Gastroesophageal sphincter (tissue), 4 donors: ENCODE results near the gene PPOX. TPM values are rescaled to one million over a fixed set of nuclear protein-coding genes. Genes with fewer than 3 reads are reported as not detected.

ENCODE experiments used
- ATAC-seq: fragments of 150-250 bp; one replicate; pipeline ENCODE4 v1.9.1; 2016; ENCODE audit warnings: mild to moderate bottlenecking, moderate library complexity
- H3K27ac ChIP-seq, 4 donors: fragments of 200-600 bp; sonication (generic) in 3 of 4; 1 replicate in 3 of 4; 2 replicates in 1 of 4; pipeline ENCODE4 v1.5.1; 2016 to 2019
- H3K27me3 ChIP-seq: fragments of 200-600 bp; sonication (generic); one replicate; pipeline ENCODE4 v1.5.1; 2019
- H3K36me3 ChIP-seq, 2 donors: fragments of 200-600 bp; sonication (generic); one replicate each; pipeline ENCODE4 v1.5.1; 2019; ENCODE audit warnings: control low read depth in 1 of 2
- H3K4me1 ChIP-seq, 3 donors: fragments of 200-600 bp; sonication (generic); 1 replicate in 2 of 3; 2 replicates in 1 of 3; pipeline ENCODE4 v1.5.1; 2016 to 2019; ENCODE audit warnings: control low read depth in 2 of 3
- H3K4me3 ChIP-seq, 2 donors: fragments of 200-600 bp; sonication (generic); one replicate each; pipeline ENCODE4 v1.5.1; 2019; ENCODE audit warnings: mild to moderate bottlenecking in 1 of 2, moderate library complexity in 1 of 2
- H3K9me3 ChIP-seq, 3 donors: fragments of 200-600 bp; sonication (generic); one replicate each; pipeline ENCODE4 v1.5.1; 2017 to 2019; ENCODE audit warnings: control low read depth in 2 of 3
- EP300 ChIP-seq: sonication (generic); formaldehyde crosslinking; IDR thresholded peaks from one replicate; pipeline ENCODE4 v1.6.1; 2017; ENCODE audit warnings: antibody characterized with exemption, mild to moderate bottlenecking
- POLR2A ChIP-seq, 2 donors: fragments of 450-650 bp; IDR thresholded peaks; one replicate each; pipeline ENCODE4 v1.6.1; 2017; ENCODE audit warnings: antibody characterized with exemption in 2 of 2, mild to moderate bottlenecking in 2 of 2, moderate library complexity in 1 of 2
- POLR2AphosphoS5 ChIP-seq: sonication (generic); formaldehyde crosslinking; IDR thresholded peaks from one replicate; pipeline ENCODE4 v1.6.1; 2017; ENCODE audit warnings: antibody characterized with exemption
- WGBS, 2 donors: methylation state at CpG; one replicate each; pipeline ENCODE4 v1.1.5; 2018; ENCODE audit warnings: low coverage in 1 of 2; 5-methylcytosine and 5-hydroxymethylcytosine counted together
- total RNA-seq, 4 donors: library from RNA; depleted of rRNA; stranded (reverse); fragments of >200 nt; gene quantifications; one replicate each; pipeline ENCODE4 v1.1.0, GENCODE V29; 2016
- TF ChIP-seq, protein P1 (sequence below), 4 experiments: fragments of 200-600 bp in 2 of 4; fragments of 450-650 bp in 2 of 4; sonication (generic) in 1 of 4; IDR thresholded peaks; one replicate each; pipeline ENCODE4 v1.5.1; 2017 to 2019; ENCODE audit warnings: antibody characterized with exemption in 4 of 4, mild to moderate bottlenecking in 2 of 4, moderate library complexity in 2 of 4

The PPOX gene
- total RNA-seq, 4 donors from 2014 or later = 10.5 to 27.4 (median 17.6) TPM

DNA sequence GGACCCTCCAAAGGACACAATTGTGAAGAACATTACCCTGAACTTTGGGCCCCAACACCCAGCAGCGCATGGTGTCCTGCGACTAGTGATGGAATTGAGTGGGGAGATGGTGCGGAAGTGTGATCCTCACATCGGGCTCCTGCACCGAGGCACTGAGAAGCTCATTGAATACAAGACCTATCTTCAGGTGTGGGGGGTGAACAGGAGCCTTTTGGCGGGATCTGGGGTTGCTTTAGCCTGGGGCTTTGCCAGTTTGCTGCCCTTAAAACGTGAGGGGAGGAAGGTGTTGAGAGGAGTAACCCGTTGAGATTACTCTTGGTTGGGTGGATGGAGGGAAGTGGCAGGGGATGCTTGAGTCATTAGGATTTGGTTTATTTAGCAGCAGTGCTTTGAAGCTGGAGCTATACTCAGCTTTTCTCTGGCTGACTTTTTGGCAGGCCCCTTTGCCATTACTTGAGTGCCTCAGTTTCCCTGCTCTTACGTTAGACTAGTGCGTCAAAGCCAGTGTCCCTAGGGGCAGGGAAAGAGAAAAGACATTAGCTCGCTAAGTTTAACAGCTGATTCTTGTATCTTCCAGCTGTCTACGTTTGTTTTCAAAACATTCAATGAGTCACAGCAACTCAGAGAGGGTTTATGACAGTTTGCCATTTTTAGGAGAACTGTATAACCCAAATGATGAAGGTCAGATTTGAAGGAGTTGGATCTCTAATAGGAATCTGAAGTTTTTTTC, 40.4 kb downstream of the PPOX start:
- Histone ChIP-seq H3K4me1 (peaks cover 0 to 85% (median 17%) of the 10 kb centered on the region in 3 donors), H3K27me3 (no peaks in the 10 kb centered on the region), H3K9me3 (no peaks in the 10 kb centered on the region), H3K27ac (peak overlapping the region; percentile 34 to 96 (median 82)), H3K4me3 (no peak overlapping the region), H3K36me3 (peaks cover 0 to 75% of the 10 kb centered on the region in 2 donors)
- peak; percentile 39 for ATAC-seq
- no peak for TF ChIP-seq EP300
- TF ChIP-seq POLR2AphosphoS5 = peak; percentile 2
- 31 to 88% methylated on average over 6 to 9 of the region's 12 CpGs for WGBS, 2 donors

DNA sequence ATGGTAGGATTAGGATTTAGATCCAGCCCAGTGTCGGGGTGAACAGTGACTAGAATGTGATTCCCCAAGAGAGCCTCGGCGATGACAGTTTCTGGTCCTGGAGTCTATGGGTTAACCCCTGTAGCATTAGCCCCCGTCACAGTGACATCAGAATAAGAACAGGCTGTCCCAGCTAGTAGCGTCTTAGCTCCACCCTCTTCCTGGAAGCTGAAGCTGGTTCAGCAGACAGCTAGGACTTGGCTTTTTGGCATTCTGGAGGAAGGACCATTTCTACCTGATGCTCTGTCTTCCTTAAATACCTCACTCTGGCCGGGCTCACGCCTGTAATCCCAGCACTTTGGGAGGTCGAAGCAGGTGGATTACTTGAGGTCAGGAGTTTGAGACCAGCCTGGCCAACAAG, 40.9 kb downstream of the PPOX start:
- H3K4me1 ChIP-seq = peaks cover 0 to 83% (median 17%) of the 10 kb centered on the region in 3 donors
- TF ChIP-seq EP300 (peak; percentile 64), POLR2AphosphoS5 (peak; percentile 88), POLR2A (IDR thresholded peaks at IDR 0.05) (peak in 1 of 2 donors; percentile 26)
- TF ChIP-seq, protein P1, sequence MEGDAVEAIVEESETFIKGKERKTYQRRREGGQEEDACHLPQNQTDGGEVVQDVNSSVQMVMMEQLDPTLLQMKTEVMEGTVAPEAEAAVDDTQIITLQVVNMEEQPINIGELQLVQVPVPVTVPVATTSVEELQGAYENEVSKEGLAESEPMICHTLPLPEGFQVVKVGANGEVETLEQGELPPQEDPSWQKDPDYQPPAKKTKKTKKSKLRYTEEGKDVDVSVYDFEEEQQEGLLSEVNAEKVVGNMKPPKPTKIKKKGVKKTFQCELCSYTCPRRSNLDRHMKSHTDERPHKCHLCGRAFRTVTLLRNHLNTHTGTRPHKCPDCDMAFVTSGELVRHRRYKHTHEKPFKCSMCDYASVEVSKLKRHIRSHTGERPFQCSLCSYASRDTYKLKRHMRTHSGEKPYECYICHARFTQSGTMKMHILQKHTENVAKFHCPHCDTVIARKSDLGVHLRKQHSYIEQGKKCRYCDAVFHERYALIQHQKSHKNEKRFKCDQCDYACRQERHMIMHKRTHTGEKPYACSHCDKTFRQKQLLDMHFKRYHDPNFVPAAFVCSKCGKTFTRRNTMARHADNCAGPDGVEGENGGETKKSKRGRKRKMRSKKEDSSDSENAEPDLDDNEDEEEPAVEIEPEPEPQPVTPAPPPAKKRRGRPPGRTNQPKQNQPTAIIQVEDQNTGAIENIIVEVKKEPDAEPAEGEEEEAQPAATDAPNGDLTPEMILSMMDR (IDR thresholded peaks at IDR 0.05) = no peak
- H3K27ac ChIP-seq = peak overlapping the region; percentile 34 to 96 (median 82)
- H3K4me3 ChIP-seq = no peak overlapping the region
- no peaks in the 10 kb centered on the region for H3K27me3 ChIP-seq
- peak; percentile 88 for ATAC-seq
- 49% methylated on average over 6 of the region's 8 CpGs; no CpG with 5 or more reads in 1 of the 2 donors for WGBS, 2 donors
- no peaks in the 10 kb centered on the region for H3K9me3 ChIP-seq
- H3K36me3 ChIP-seq = peaks cover 0 to 81% of the 10 kb centered on the region in 2 donors

DNA sequence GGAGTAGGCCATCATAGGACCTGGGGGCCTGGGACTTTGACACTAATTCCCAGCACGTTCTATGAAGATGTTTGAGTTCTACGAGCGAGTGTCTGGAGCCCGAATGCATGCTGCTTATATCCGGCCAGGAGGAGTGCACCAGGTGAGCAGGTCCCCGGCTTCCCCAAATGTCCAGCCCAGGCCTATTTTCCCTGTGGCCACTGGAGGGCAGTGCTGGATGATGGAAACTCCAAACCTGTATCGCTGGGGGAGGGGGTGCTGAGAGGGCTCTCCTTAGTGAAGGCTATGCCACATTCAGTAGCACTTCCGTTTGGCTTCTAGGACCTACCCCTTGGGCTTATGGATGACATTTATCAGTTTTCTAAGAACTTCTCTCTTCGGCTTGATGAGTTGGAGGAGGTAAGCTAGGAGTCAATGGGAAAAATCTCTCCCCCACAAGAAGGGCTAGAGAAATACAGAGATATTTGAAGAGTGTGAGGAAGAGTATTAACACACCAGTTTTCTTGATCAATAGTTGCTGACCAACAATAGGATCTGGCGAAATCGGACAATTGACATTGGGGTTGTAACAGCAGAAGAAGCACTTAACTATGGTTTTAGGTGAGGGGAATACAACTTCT, 43.7 kb downstream of the PPOX start:
- WGBS, 2 donors = 31 to 34% methylated on average over 5 to 6 of the region's 11 CpGs
- peak; percentile 56 for ATAC-seq
- TF ChIP-seq EP300 (no peak), POLR2AphosphoS5 (no peak)
- TF ChIP-seq, protein P1 (IDR thresholded peaks at IDR 0.05) = peak; percentile 80 to 89 (median 85)
- Histone ChIP-seq H3K4me3 (no peak overlapping the region), H3K27me3 (no peaks in the 10 kb centered on the region), H3K4me1 (peaks cover 0 to 59% (median 10%) of the 10 kb centered on the region in 3 donors), H3K27ac (peak overlapping the region in 2 of 4 donors; percentile 15 to 96), H3K9me3 (no peaks in the 10 kb centered on the region), H3K36me3 (peaks cover 9 to 94% of the 10 kb centered on the region in 2 donors)

DNA sequence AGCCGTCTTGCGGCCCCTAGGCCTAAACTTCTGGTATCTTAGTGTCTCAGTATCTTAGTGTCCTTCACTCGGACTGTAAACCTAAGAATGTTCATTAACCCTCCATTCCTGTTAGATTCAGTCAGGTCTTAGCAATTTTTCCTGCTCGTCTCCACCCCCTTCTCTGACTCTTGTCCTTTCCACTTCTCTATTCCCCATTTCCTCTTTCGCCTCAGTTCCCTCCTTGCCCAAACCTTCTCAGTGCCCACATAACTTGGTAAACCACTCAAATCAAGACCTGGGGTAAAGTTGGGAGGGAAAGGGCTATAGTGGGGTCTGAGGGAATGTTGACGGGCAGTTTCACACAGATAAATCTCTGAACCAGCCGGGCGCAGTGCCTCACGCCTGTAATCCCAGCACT, 48.1 kb downstream of the PPOX start:
- no peak for ATAC-seq
- Histone ChIP-seq H3K27ac (peak overlapping the region in 3 of 4 donors; percentile 45 to 69 (median 50)), H3K36me3 (peaks cover 9 to 63% of the 10 kb centered on the region in 2 donors), H3K27me3 (no peaks in the 10 kb centered on the region), H3K9me3 (no peaks in the 10 kb centered on the region), H3K4me3 (no peak overlapping the region), H3K4me1 (peaks cover 0 to 15% (median 0%) of the 10 kb centered on the region in 3 donors)
- WGBS, 2 donors = 87 to 94% methylated on average over 8 of the region's 9 CpGs
- no peak for TF ChIP-seq POLR2AphosphoS5
- TF ChIP-seq POLR2A (IDR thresholded peaks at IDR 0.05) = no peak
- TF ChIP-seq, protein P1 (IDR thresholded peaks at IDR 0.05) = no peak
- no peak for TF ChIP-seq EP300

DNA sequence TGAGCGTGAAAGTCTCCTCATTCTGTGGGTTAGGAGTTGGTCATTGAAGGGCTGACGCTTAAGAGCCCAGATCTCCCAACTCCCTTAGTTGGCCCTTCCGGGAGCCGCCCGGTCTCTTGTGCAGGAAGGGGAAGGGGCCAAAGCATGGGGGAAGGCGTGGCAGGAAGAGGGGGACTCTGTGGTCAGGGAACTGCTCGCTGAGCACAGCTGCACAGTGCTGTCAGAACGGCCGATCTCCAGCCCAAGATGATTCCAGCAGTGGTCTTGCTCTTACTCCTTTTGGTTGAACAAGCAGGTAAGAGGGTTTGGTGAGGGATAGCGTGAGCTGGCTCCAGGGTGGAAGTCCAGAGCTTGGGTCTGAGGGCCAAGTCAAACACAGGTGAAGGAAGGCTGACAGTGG, 48.9 kb downstream of the PPOX start, which contains the start of gene FCER1G:
Gene FCER1G (plus strand): TSS at position 220 of the 400 bp plus-strand sequence. CDS start 27 bp downstream, at position 247.
- Histone ChIP-seq H3K4me3 (peak within 1 kb of the TSS in 1 of 2 donors; percentile 38), H3K9me3 (no peaks in the 10 kb centered on the region), H3K27ac (peak within 1 kb of the TSS in 3 of 4 donors; percentile 45 to 69 (median 50)), H3K27me3 (no peaks in the 10 kb centered on the region), H3K4me1 (peaks cover 0 to 8% (median 0%) of the 10 kb centered on the region in 3 donors), H3K36me3 (peaks cover 9 to 56% of the 10 kb centered on the region in 2 donors)
- peak; percentile 45 for TF ChIP-seq POLR2AphosphoS5
- no peak for TF ChIP-seq EP300
- TF ChIP-seq POLR2A (IDR thresholded peaks at IDR 0.05) = peak; percentile 45 to 51
- peak; percentile 32 for ATAC-seq
- 72 to 79% methylated on average over 7 to 10 of the region's 10 CpGs for WGBS, 2 donors
